Erythroblast (primary cell): ENCODE results near the gene IRAK1.

Experiments used
- DNase-seq, 2 experiments: peaks; one replicate each; lab custom pipeline; 2025; lab: John Stamatoyannopoulos, UW
- GATA1 ChIP-seq: IDR thresholded peaks from 2 replicates; pipeline ENCODE4 v1.6.1; 2011; ENCODE audit warnings: low read depth, mild to moderate bottlenecking, control low read depth, low read length, moderate library complexity
- POLR2A ChIP-seq: IDR thresholded peaks from 2 replicates; pipeline ENCODE4 v1.6.1; 2011; ENCODE audit warnings: mild to moderate bottlenecking, low read length

IRAK1 gene

GRCh38 chrX:154019061-154019621, 561 bp downstream of the IRAK1 start:
- DNase-seq, result peak; percentile 52 to 58
- TF ChIP-seq POLR2A (no peak), GATA1 (no peak)

GRCh38 chrX:154018518-154019060, 1.1 kb downstream of the IRAK1 start:
- DNase-seq, result peak in 1 of 2 experiments; percentile 37
- no peak for TF ChIP-seq POLR2A
- TF ChIP-seq GATA1, result no peak

- no peak for DNase-seq
- TF ChIP-seq POLR2A, result no peak
- TF ChIP-seq GATA1, result no peak
Observed at GRCh38 chrX:154017766-154018517, 1.8 kb downstream of the IRAK1 start.

GRCh38 chrX:154016366-154017076, 3.2 kb downstream of the IRAK1 start:
- DNase-seq, result no peak
- no peak for TF ChIP-seq POLR2A
- no peak for TF ChIP-seq GATA1

- DNase-seq, result no peak
- TF ChIP-seq GATA1 (no peak), POLR2A (no peak)
Observed at GRCh38 chrX:154015581-154016264, 4.0 kb downstream of the IRAK1 start.

GRCh38 chrX:154014429-154015380, 5.0 kb downstream of the IRAK1 start:
- TF ChIP-seq POLR2A (no peak), GATA1 (no peak)

GRCh38 chrX:154013614-154014360, 5.9 kb downstream of the IRAK1 start:
- peak; percentile 55 to 73 for DNase-seq
- TF ChIP-seq POLR2A (no peak), GATA1 (no peak)

More at GRCh38 chrX:154014429-154015380, 5.0 kb downstream of the IRAK1 start:
- no peak for DNase-seq

- DNase-seq, result no peak
- TF ChIP-seq POLR2A (no peak), GATA1 (no peak)
Observed at GRCh38 chrX:154013001-154013421, 6.7 kb downstream of the IRAK1 start.

- TF ChIP-seq POLR2A (peak; percentile 1), GATA1 (no peak)
- DNase-seq, result no peak
Observed at GRCh38 chrX:154012336-154012991, 7.2 kb downstream of the IRAK1 start.

GRCh38 chrX:154011376-154012335, 8.0 kb downstream of the IRAK1 start:
- TF ChIP-seq POLR2A (no peak), GATA1 (no peak)
- DNase-seq, result no peak
